Measurements from ENCODE around the gene KCNT2.

Gene KCNT2

GRCh38 chr1:196444634-196445033 is 163.6 kb downstream of the KCNT2 start:
- no peak for DNase-seq

- no peak for DNase-seq
Measured at GRCh38 chr1:196442366-196442765, 165.9 kb downstream of the KCNT2 start.

- no peak for DNase-seq
Measured at GRCh38 chr1:196440711-196441110, 167.5 kb downstream of the KCNT2 start.

GRCh38 chr1:196438329-196438728 is 169.9 kb downstream of the KCNT2 start:
- peak in 1 of 2 experiments; percentile 59 for DNase-seq

GRCh38 chr1:196437671-196438070 is 170.6 kb downstream of the KCNT2 start:
- DNase-seq = no peak

GRCh38 chr1:196433000-196433399 is 175.2 kb downstream of the KCNT2 start:
- DNase-seq = no peak

GRCh38 chr1:196427976-196428734 is 180.1 kb downstream of the KCNT2 start:
- DNase-seq = peak in 1 of 2 experiments; percentile 18

- DNase-seq = no peak
Measured at GRCh38 chr1:196425513-196425912, 182.7 kb downstream of the KCNT2 start.

- no peak for DNase-seq
Measured at GRCh38 chr1:196423612-196424011, 184.6 kb downstream of the KCNT2 start.

GRCh38 chr1:196418772-196419171 is 189.5 kb downstream of the KCNT2 start:
- DNase-seq = no peak

- DNase-seq = no peak
Measured at GRCh38 chr1:196415978-196416377, 192.3 kb downstream of the KCNT2 start.

GRCh38 chr1:196412326-196412725 is 195.9 kb downstream of the KCNT2 start:
- no peak for DNase-seq

GRCh38 chr1:196410768-196411167 is 197.5 kb downstream of the KCNT2 start:
- no peak for DNase-seq

- DNase-seq = no peak
Measured at GRCh38 chr1:196409586-196409985, 198.7 kb downstream of the KCNT2 start.

- DNase-seq = no peak
Measured at GRCh38 chr1:196407358-196408051, 200.7 kb downstream of the KCNT2 start.

GRCh38 chr1:196405839-196406238 is 202.4 kb downstream of the KCNT2 start:
- no peak for DNase-seq

- DNase-seq = no peak
Measured at GRCh38 chr1:196403803-196404690, 204.2 kb downstream of the KCNT2 start.

- no peak for DNase-seq
Measured at GRCh38 chr1:196401891-196402290, 206.3 kb downstream of the KCNT2 start.

- no peak for DNase-seq
Measured at GRCh38 chr1:196401452-196401833, 206.8 kb downstream of the KCNT2 start.

- DNase-seq = no peak
Measured at GRCh38 chr1:196400478-196401451, 207.5 kb downstream of the KCNT2 start.

GRCh38 chr1:196399713-196400112 is 208.5 kb downstream of the KCNT2 start:
- no peak for DNase-seq

- DNase-seq = no peak
Measured at GRCh38 chr1:196393742-196394141, 214.5 kb downstream of the KCNT2 start.
